Liver (tissue), 3 donors: Measurements from ENCODE around the gene F11.
"Not testable (repeated sequence)": the region's sequence is repeated elsewhere in the genome, so short reads cannot be mapped to it uniquely, and the experiment has no call there.

Experiments used
- CTCF ChIP-seq: fragments of 150-350 bp; IDR thresholded peaks from 2 replicates; pipeline ENCODE4 v1.5.1; 2017; ENCODE audit warnings: improper control_type of control experiment, low read depth, low read length; ENCODE audit not compliant: missing input control
- EGR1 ChIP-seq, 2 donors: IDR thresholded peaks; 2 replicates each; pipeline ENCODE4 v1.6.1; 2016 to 2018; ENCODE audit warnings: antibody characterized with exemption in 2 of 2, low read depth in 2 of 2
- FOXA1 ChIP-seq: IDR thresholded peaks from 2 replicates; pipeline ENCODE4 v1.6.1; 2016; ENCODE audit warnings: antibody characterized with exemption
- HNF4A ChIP-seq, 2 donors: conservative IDR thresholded peaks; 2 replicates each; pipeline ENCODE4 v1.6.1; 2016; ENCODE audit warnings: antibody characterized with exemption in 2 of 2, mild to moderate bottlenecking in 2 of 2
- JUND ChIP-seq, 2 donors: IDR thresholded peaks; 2 replicates each; pipeline ENCODE4 v1.6.1; 2016; ENCODE audit warnings: antibody characterized with exemption in 2 of 2
- MAX ChIP-seq: IDR thresholded peaks from 2 replicates; pipeline ENCODE4 v1.6.1; 2016; ENCODE audit warnings: antibody characterized with exemption
- RAD21 ChIP-seq, 2 donors: IDR thresholded peaks; 2 replicates each; pipeline ENCODE4 v1.6.1; 2016; ENCODE audit warnings: antibody characterized with exemption in 2 of 2, mild to moderate bottlenecking in 2 of 2
- RXRA ChIP-seq, 2 donors: IDR thresholded peaks; 2 replicates each; pipeline ENCODE4 v1.6.1; 2017 to 2018; ENCODE audit warnings: antibody characterized with exemption in 2 of 2, mild to moderate bottlenecking in 1 of 2
- SP1 ChIP-seq: IDR thresholded peaks from 2 replicates; pipeline ENCODE4 v1.6.1; 2018; ENCODE audit warnings: antibody characterized with exemption, mild to moderate bottlenecking
- TAF1 ChIP-seq: conservative IDR thresholded peaks from 2 replicates; pipeline ENCODE4 v1.6.1; 2016; ENCODE audit warnings: antibody characterized with exemption, mild to moderate bottlenecking
- ZBTB33 ChIP-seq: IDR thresholded peaks from 2 replicates; pipeline ENCODE4 v1.6.1; 2016; ENCODE audit warnings: antibody characterized with exemption
- TF ChIP-seq, protein P1 (sequence below): IDR thresholded peaks from 2 replicates; pipeline ENCODE4 v1.6.1; 2016; ENCODE audit warnings: antibody characterized with exemption, mild to moderate bottlenecking
- donor health status: healthy.
- donor health status: healthy.

- not testable (repeated sequence) for TF ChIP-seq CTCF; TAF1; RAD21 (IDR thresholded peaks at IDR 0.05); HNF4A (conservative IDR thresholded peaks at IDR 0.05); EGR1 (IDR thresholded peaks at IDR 0.05; ENCODE audit: low read depth in 2 of 2); RXRA (IDR thresholded peaks at IDR 0.05); FOXA1; ZBTB33; JUND (IDR thresholded peaks at IDR 0.05); SP1; MAX
- TF ChIP-seq, protein P1, sequence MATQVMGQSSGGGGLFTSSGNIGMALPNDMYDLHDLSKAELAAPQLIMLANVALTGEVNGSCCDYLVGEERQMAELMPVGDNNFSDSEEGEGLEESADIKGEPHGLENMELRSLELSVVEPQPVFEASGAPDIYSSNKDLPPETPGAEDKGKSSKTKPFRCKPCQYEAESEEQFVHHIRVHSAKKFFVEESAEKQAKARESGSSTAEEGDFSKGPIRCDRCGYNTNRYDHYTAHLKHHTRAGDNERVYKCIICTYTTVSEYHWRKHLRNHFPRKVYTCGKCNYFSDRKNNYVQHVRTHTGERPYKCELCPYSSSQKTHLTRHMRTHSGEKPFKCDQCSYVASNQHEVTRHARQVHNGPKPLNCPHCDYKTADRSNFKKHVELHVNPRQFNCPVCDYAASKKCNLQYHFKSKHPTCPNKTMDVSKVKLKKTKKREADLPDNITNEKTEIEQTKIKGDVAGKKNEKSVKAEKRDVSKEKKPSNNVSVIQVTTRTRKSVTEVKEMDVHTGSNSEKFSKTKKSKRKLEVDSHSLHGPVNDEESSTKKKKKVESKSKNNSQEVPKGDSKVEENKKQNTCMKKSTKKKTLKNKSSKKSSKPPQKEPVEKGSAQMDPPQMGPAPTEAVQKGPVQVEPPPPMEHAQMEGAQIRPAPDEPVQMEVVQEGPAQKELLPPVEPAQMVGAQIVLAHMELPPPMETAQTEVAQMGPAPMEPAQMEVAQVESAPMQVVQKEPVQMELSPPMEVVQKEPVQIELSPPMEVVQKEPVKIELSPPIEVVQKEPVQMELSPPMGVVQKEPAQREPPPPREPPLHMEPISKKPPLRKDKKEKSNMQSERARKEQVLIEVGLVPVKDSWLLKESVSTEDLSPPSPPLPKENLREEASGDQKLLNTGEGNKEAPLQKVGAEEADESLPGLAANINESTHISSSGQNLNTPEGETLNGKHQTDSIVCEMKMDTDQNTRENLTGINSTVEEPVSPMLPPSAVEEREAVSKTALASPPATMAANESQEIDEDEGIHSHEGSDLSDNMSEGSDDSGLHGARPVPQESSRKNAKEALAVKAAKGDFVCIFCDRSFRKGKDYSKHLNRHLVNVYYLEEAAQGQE, result not testable (repeated sequence)
Observed at GRCh38 chr4:186265250-186265649, 739 bp upstream of the F11 start.
